Liver (tissue), 3 donors: ENCODE results near the gene DESI1.

Experiments used
- CTCF ChIP-seq: fragments of 150-350 bp; IDR thresholded peaks from 2 replicates; pipeline ENCODE4 v1.5.1; 2017; ENCODE audit warnings: improper control_type of control experiment, low read depth, low read length; ENCODE audit not compliant: missing input control
- FOXA1 ChIP-seq: IDR thresholded peaks from 2 replicates; pipeline ENCODE4 v1.6.1; 2016; ENCODE audit warnings: antibody characterized with exemption
- JUND ChIP-seq, 2 donors: IDR thresholded peaks; 2 replicates each; pipeline ENCODE4 v1.6.1; 2016; ENCODE audit warnings: antibody characterized with exemption in 2 of 2
- REST ChIP-seq: IDR thresholded peaks from 2 replicates; pipeline ENCODE4 v1.6.1; 2016; ENCODE audit warnings: antibody characterized with exemption, mild to moderate bottlenecking
- SP1 ChIP-seq: IDR thresholded peaks from 2 replicates; pipeline ENCODE4 v1.6.1; 2018; ENCODE audit warnings: antibody characterized with exemption, mild to moderate bottlenecking
- TAF1 ChIP-seq: conservative IDR thresholded peaks from 2 replicates; pipeline ENCODE4 v1.6.1; 2016; ENCODE audit warnings: antibody characterized with exemption, mild to moderate bottlenecking
- YY1 ChIP-seq: IDR thresholded peaks from 2 replicates; pipeline ENCODE4 v1.6.1; 2016; ENCODE audit warnings: antibody characterized with exemption, mild to moderate bottlenecking
- TF ChIP-seq, protein P1 (sequence below): IDR thresholded peaks from 2 replicates; pipeline ENCODE4 v1.6.1; 2016; ENCODE audit warnings: antibody characterized with exemption
- donor health status: healthy.
- donor health status: healthy.

GRCh38 chr22:41589391-41590241 lies 31.2 kb downstream of the DESI1 start, which contains the start of gene PMM1:
- TF ChIP-seq CTCF (no peak), REST (peak; percentile 91), TAF1 (peak; percentile 87), YY1 (peak; percentile 92), SP1 (peak; percentile 95), FOXA1 (no peak), JUND (IDR thresholded peaks at IDR 0.05) (peak in 1 of 2 donors; percentile 52)
- TF ChIP-seq, protein P1, sequence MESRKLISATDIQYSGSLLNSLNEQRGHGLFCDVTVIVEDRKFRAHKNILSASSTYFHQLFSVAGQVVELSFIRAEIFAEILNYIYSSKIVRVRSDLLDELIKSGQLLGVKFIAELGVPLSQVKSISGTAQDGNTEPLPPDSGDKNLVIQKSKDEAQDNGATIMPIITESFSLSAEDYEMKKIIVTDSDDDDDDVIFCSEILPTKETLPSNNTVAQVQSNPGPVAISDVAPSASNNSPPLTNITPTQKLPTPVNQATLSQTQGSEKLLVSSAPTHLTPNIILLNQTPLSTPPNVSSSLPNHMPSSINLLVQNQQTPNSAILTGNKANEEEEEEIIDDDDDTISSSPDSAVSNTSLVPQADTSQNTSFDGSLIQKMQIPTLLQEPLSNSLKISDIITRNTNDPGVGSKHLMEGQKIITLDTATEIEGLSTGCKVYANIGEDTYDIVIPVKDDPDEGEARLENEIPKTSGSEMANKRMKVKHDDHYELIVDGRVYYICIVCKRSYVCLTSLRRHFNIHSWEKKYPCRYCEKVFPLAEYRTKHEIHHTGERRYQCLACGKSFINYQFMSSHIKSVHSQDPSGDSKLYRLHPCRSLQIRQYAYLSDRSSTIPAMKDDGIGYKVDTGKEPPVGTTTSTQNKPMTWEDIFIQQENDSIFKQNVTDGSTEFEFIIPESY, result no peak
